GM21526 (cell line): ENCODE results near the gene SH2D3A.

Experiments used
- ATAC-seq: cut with Tn5 transposase; IDR thresholded peaks from one replicate; pipeline ENCODE4 v1.9.1; 2021; ENCODE audit warnings: moderate library complexity; ENCODE audit not compliant: unreplicated experiment, low FRiP score

Gene SH2D3A

DNA sequence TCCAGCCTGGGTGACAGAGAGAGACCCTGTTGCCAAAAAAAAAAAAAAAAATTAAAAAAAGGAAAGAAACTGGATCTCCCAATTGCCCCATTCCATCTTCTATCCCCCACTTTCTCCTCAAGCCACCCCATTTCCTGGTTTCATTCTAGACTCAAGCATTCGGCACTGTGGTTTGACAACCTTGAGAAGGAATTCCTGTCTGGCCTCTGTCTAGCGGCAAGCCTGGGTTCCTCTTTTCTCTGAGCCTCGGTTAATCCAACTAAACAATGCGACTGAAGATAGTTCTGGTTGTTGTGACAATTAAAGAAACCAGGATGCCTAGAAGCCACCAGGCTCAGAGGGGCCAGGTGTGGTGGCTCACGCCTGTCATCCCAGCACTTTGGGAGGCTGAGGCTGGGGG, 43.5 kb downstream of the SH2D3A start:
- ATAC-seq: no peak

DNA sequence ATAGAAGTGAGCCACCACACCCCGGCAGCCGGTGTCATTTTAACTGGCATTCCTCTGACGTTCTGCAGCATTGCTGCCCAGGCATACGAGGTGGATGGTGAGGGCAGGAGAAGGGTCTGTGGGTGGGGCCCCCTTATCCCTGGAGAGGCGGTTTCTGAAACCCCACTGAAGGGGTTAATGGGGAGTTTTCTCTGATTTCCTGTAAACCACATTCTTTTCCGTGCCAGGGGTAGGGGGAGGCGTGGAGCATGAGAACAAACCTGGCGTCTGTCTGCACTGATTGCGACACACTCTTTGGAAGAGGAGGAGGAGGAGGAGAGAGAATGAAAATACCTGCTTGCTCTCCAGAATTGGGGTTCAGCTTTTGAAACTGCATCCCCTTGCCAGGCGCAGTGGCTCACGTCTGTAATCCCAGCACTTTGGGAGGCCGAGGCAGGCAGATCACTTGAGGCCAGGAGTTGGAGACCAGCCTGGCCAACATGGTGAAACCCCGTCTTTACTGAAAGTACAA, 44.1 kb downstream of the SH2D3A start:
- ATAC-seq: no peak

DNA sequence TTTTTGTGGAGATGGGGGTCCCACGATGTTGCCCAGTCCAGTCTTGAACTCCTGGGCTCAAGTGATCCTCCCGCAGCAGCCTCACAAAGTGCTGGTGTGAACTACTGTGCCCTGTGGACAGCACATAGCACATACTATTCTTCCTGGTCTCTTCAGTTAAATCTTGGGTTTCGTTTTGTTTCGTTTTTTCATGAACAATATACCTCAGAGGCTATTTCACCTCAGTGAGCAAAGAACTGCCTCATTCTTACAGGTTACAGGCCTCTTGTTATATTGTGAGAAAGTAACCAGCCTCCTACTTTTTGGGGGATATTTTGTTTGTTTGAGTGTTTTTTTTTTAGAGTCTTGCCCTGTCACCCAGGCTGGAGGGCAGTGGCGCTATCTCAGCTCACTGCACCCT, 45.5 kb downstream of the SH2D3A start:
- peak; percentile 43 for ATAC-seq

DNA sequence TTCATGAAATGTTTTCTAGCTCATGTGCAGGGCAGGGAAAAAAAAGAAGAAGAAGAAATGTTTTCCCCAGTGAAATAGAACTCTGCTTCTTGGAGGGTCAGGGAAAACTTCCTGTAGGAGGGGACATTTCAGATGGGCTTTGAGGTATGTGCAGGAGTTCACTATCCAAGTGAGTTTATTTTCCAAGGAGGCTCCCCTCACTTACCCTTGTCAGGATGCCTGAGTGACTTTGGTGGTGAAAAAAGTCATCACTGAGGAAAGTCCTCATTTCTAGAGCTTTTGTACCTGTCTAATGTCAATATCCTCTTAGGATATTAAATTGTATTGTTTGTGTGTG, 46.1 kb downstream of the SH2D3A start:
- no peak for ATAC-seq

DNA sequence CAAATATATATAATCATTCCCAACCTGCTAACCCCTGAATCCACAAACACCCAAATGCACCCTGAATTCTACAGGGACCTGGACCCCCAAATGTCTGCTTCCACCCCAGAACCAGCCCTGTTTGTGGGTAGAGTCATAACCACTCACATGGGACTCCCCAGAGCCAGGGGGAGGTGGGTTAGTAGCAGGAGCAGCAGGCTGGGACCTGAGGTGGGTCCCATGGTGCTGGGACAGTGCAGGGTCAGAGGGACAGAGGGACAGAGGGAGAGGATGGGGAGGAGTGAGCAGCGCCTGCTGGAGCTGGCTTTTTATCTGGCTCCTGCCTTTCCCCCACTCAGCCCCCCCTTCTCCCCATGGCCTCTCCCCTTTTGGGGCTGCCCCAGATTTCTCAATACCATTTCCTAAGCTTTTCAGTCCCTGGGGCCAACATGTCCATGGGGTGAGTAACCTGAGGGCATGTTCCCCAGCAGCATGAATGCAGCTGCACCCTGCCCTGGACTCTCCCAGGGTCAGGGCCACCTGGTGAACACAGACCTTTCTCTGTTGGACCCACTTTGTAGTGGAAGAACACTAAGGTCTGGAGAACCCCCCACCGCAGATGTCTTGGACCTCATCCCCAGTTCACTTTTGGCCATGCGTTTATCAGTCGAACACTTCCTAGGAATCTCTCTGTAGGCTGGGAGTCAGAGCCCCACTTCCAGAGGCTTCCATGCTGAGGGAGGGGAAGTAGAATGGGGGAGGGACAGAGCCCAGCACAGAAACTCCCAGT, 46.7 kb downstream of the SH2D3A start, which contains the start of gene C3:
Gene C3, minus strand, starts transcription at position 282 of the 769 bp plus-strand sequence. Its CDS starts 61 bp downstream, at position 221.
- ATAC-seq: no peak

DNA sequence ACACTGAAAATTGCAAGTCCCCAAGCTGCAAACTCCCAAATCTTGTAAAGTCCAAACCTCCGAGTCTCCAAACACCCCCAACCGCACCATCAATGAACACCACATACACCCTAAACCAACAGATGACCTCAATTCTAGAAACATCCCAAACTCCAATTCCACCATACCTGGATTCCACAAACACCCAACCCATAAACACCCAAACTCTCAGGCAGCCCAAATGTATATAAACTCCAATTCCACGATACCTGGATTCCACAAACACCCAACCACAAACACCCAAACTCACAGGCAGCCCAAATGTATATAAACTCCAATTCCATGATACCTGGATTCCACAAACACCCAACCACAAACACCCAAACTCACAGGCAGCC, 47.3 kb downstream of the SH2D3A start:
- ATAC-seq: no peak

DNA sequence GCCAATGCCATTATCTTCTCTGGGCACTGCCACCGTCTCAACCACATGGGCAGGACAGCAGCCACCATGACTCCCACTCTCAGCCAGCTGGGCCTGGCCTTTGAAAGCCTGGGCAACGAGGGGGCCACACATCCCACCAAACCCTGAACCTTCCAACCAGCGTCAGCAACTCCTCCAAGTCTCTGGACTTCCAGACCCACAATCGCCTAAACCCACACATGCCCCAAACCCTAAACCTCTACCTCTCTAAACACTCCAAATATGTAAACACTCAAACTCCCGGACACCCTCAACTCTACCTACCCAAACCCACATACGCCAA, 47.7 kb downstream of the SH2D3A start:
- ATAC-seq: no peak

DNA sequence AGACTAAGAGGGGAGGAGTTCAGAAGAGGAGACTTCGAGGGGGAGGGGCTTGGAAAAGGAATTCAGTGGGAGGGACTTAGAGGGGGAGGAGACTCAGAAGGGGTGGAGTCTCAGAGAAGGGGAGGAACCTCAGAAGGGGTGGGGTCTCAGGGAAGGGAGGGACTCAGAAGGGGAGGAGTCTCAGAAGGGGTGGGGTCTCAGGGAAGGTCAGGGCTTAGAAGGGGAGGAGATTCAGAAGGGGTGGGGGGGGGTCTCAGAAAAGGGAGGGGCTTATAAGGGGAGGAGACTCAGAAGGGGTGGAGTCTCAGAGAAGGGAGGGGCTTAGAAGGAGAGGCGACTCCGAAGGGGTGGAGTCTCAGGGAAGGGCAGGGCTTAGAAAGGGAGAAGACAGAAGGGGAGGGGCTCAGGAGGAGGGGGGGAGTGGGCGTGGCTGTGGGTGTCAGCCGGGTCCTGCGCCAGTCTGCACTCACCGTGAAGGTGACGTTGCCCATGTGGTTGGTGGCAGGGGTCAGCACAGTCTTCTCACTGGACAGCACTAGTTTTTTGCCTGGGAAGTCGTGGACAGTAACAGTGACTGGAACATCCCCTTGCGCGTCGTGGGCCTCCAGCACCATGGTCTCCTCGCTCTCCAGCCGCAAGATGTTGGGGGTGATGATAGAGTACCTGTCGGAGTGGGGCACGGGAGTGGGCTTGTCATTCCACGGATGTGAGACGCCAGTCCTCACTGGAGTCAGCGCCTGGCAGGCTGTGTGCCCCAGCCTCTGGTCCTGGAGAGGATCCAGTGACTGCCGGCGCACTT, 48.3 kb downstream of the SH2D3A start:
- ATAC-seq: no peak

DNA sequence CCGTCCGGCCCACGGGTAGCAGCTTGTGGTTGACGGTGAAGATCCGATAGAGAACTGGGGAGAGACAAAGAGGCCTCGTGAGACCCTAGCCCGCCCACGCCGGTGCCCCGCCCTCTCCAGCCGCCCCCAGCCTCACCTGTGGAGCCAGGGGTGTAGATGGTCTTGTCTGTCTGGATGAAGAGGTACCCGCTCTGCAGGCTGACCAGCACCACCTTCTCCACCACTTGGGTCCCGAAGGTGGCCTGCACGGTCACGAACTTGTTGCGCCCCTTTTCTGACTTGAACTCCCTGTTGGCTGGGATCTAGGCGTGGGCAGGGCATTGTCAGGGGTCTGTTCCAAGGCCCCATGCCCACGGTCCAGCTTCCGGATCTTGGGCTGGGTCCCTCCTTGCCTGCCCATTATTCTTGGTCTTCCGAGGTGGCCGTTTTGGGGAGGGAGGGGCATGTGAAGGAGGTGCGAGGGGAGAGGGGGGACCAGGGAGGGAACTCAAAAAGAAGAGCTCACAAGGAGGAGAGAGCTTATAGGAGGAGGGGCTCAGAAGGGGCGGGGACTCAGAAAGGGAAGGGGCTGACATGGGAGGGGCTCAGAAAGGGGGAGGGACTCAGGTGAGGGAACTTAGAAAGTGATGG, 49.0 kb downstream of the SH2D3A start:
- no peak for ATAC-seq

DNA sequence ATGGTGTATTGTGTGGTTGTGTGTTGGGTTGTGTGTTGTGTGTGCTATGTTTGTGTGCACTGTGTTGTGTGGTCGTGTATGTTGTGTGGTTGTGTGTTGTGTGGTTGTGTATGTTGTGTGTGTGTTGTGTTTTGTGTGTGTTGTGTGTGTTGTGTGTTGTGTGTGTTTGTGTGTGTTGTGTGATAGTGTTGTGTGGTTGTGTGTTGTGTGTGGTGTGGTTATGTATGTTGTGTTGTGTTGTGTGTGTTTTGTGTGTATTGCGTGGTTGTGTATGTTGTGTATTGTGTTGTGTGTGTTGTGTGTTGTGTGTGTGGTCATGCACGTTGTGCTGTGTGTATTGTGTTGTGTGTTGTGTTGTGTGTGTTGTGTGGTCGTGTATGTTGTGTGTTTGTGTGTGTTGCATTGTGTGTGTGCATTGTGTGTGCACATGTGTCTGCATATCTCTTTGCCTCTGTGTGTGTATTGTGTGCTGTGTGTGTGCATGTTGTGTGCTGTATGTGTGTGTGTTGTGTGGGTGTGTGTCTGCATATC, 49.7 kb downstream of the SH2D3A start:
- ATAC-seq: no peak

DNA sequence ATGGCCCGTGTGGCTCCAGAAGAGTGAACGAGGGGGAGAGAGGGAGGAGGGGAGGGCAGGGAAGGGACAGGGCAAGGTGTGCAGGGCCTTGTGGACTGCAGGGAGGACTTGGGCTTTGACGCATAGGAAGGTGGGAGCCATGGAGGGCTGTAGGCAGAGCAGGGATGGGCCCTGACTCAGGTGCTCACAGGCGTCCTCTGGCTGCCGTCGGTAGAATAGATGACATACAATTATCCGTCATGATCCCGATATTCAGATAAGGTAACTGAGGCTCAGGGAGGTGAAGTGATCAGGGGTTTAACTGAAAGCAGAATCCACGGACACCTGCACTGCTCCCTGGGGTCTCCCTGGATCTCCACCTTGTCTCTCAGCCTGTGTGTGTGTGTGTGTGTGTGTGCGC, 50.2 kb downstream of the SH2D3A start:
- no peak for ATAC-seq

DNA sequence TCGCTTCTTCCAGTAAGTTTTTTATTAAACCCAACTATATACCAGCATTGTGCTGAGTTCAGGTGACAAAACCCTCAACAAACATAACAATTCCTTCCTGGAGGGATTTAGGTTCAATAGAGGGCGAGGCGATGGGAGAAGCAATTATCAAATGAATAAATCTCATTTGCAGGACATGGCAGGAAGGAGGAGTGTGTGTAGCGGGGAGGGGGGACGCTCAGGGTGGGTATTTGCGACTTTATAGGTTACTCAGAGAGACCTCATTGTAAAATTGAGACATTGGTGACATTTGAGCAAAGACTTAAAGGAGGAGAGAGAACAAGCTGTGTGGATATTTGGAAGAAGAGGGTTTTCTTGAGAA, 50.6 kb downstream of the SH2D3A start:
- ATAC-seq: no peak

DNA sequence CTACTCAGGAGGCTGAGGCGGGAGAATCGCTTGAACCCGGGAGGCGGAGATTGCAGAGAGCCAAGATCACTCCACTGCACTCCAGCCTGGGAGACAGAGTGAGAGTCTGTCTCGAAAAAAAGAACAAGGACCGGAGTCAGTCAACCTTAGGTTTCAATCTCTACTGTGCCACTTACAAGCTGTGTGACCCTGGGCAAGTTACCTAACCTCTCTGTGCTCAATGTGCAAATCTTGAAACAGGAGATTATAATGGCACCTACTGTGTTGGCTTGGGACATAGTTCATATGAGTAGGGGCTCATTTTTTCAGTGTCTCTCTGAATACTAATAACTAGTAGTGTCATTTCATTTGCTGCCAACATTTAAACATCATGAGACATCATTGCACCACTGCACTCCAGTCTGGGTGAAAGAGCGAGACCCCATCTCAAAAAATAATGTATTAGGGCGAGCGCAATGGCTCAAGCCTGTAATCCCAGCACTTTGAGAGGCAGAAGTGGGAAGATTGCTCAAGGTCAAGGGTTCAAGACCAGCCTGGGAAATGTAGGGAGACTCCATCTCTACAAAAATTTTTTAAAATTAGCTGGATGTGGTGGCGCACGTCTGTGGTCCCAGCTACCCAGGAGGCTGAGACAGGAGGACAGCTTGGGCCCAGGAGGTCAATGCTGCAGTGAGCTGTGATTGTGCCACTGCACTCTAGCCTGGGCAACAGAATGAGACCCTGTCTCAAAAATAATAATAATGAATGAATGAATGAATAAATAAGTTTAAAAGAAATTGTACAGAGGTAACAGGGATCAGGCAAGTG, 52.3 kb downstream of the SH2D3A start:
- ATAC-seq: no peak

DNA sequence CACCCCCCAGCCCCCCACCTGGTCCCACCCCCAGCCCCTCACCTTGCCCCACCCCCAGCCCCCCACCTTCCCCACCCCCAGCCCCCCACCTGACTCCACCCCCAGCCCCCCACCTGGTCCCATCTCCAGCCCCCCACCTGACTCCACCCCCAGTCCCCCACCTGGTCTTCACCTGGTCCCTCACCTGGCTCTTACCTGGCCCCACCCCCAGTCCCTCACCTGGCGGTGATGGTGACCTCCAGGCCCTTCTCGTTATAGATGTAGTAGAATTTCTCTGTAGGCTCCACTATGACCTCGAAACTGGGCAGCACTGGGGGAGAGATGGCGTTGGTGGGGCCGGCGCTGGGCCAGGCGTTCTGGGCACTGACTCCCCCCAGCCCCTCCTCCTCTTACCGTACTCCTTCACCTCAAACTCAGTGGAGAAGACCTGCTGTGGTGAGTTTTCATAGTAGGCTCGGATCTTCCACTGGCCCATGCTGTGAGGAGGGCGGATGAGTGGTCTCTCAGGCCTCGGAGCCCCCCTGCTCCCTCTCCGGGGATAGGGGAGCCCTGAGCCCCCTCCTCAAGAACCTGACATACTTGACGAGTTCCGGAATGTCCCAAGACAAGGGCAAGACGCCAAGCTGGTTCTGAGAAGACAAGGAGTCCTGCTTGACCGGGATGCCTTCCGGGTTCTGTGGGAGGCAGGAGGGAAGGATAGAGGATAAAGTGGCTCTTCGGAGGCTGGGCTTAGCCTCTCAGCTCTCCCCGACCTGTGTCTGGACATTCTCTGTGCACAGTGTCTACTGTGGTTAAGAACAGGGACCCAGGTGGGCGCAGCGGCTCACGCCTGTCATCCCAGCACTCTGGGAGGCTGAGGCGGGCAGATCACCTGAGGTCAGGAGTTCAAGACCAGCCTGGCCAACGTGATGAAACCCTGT, 53.2 kb downstream of the SH2D3A start:
- ATAC-seq: no peak

DNA sequence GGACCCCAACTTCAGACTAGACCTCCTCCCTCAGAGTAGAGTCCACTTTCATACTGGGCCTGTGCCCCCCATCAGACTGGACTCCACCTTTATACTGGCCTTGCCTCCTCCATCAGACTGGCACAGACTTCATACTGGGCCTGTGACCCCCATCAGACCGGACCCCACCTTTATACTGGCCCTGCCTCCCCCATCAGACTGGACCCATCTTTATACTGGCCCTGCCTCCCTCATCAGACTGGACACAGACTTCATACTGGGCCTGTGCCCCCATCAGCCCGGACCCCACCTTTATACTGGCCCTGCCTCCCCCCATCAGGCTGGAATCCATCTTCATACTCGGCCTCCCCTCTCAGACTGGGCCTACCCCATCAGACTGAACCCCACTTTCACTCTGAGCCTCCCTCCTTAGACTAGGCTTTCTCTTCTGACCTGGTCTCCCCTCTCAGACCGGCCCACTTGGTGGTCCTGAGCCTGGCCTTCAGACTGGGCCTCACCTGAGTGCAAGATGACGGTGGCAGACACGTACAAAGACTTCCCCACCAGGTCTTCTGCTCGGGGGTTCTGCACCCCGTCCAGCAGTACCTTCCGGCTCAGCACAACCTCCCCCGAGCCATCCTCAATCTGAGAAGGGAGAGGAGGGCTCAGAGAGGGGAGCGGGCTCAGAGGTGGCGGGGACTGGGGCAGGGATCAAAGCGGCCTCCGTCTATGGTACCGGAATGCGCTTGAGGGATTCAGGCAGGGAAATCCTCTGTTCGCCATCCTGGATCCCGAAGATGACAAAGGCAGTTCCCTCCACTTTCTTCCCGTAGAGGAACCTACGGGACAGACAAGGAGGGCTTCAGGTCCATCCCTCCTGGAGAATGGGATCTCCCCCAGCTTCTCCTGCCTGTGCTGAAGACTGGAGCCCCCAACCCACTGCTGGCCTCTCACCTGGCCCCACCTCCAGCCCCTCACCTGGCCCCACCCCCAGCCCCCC, 54.3 kb downstream of the SH2D3A start:
- ATAC-seq: no peak

DNA sequence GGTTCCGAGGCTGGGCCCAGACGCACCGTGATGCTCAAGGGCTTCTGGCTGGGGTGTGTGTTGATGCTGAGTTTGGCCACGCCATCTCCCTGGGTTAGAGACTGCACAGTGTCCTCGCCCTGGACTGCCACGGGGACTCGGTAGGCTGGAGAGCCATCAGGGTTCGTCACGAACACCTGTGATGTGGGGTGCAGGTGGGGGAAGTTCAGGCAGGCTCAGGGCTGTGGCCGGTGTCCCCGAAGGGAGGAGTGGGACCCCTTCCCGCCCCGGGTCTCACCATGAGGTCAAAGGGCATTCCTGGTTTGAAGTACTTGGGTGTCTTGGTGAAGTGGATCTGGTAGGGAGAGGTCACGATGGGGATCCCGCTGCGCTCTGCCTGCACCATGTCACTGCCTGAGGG, 55.0 kb downstream of the SH2D3A start:
- ATAC-seq: no peak

DNA sequence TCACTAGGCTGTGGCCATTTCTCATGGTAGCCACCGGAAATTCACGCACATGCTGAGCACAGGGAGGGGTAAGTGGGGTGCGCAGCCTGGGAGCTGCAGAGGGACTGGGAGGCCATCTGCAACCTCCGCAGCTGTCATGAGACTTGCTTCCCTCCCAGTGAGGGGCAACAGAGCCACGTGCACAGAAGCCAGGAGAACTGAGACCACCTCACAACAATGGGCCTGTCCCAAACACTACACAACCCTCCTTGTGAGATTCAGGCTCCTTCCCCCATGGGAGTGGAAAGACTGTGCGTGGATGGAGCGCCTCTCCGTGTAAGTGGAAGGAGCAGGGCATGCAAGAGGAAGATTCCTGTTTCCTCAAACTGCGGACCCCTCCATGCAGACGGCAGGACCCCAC, 55.6 kb downstream of the SH2D3A start:
- ATAC-seq: no peak

DNA sequence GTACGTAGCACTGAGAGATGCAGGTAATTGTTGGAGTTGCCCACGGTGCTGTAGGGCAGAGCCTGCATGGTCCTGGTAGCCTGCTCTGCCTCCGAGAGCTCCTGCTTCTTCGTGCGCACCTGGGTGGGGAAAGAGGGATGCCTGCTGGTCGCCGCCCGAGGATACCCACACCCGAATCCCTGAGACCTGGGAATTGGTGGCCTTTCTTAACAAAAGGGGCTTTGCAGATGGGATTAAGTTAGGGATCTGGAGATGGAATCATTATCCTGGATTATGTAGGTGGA, 56.2 kb downstream of the SH2D3A start:
- no peak for ATAC-seq
